SK-N-SH (cell line): ENCODE results near the gene MEIS2. TPM values are rescaled to one million over a fixed set of nuclear protein-coding genes. Genes with fewer than 3 reads are reported as not detected.

ENCODE experiments used
- CTCF ChIA-PET: fragments of 300-600, 350-600 bp; formaldehyde crosslinking; extraction: SDS; loops from one replicate; lab custom pipeline; 2021; lab: Yijun Ruan, JAX
- POLR2A ChIA-PET: fragments of 350-600 bp; sonication (Branson Sonifier 250); formaldehyde crosslinking; extraction: SDS; loops from one replicate; lab custom pipeline; 2020; ENCODE audit warnings: antibody characterized with exemption, inconsistent platforms; lab: Yijun Ruan, JAX
- DNase-seq: peaks from one replicate; pipeline ENCODE4 v3.0.0; 2012
- H2AFZ ChIP-seq: fragments of 200-600 bp; sonication (generic); 2 replicates; pipeline ENCODE4 v1.8.1; 2016; ENCODE audit warnings: antibody characterized with exemption, mild to moderate bottlenecking, low read depth
- H3F3A ChIP-seq: fragments of 200-600 bp; sonication (generic); replicated peaks from 2 replicates; pipeline ENCODE3; 2016; ENCODE audit warnings: antibody characterized with exemption, mild to moderate bottlenecking; ENCODE audit not compliant: insufficient read depth
- H3K27ac ChIP-seq, 2 experiments: fragments of 200-500 bp in 1 of 2; fragments of 200-600 bp in 1 of 2; sonication (Bioruptor generic) in 1 of 2; sonication (generic), shearing (Covaris generic) in 1 of 2; 2 replicates each; pipeline versions ENCODE4 v1.5.1 to v1.6.1; 2014 to 2016; ENCODE audit warnings: low read depth in 2 of 2, inconsistent platforms in 1 of 2, low read length in 1 of 2, mild to moderate bottlenecking in 1 of 2, mixed read lengths in 1 of 2
- H3K27me3 ChIP-seq: fragments of 200-600 bp; sonication (generic), shearing (Covaris generic); 2 replicates; pipeline ENCODE4 v1.6.1; 2016; ENCODE audit warnings: mixed run types; ENCODE audit not compliant: insufficient read depth
- H3K36me3 ChIP-seq, 2 experiments: fragments of 200-500 bp in 1 of 2; fragments of 200-600 bp in 1 of 2; sonication (Bioruptor generic) in 1 of 2; sonication (generic) in 1 of 2; replicated peaks in 1 of 2; 2 replicates each; pipeline versions ENCODE3 to v1.5.1; 2014 to 2016; ENCODE audit warnings: low read length in 1 of 2, mild to moderate bottlenecking in 1 of 2; ENCODE audit not compliant: insufficient read depth in 2 of 2, control insufficient read depth in 1 of 2
- H3K4me1 ChIP-seq, 2 experiments: fragments of 200-500 bp in 1 of 2; fragments of 200-600 bp in 1 of 2; sonication (Bioruptor generic) in 1 of 2; sonication (generic), shearing (Covaris generic) in 1 of 2; 2 replicates each; pipeline versions ENCODE4 v1.5.1 to v1.6.1; 2014 to 2016; ENCODE audit warnings: low read depth in 1 of 2, low read length in 1 of 2, mixed run types in 1 of 2; ENCODE audit not compliant: insufficient read depth in 2 of 2, control insufficient read depth in 1 of 2
- H3K4me2 ChIP-seq: fragments of 200-600 bp; sonication (generic), shearing (Covaris generic); 2 replicates; pipeline ENCODE4 v1.6.1; 2017; ENCODE audit warnings: mixed run types
- H3K4me3 ChIP-seq, 2 experiments: fragments of 200-500 bp in 1 of 2; fragments of 200-600 bp in 1 of 2; sonication (Bioruptor generic) in 1 of 2; sonication (generic), shearing (Covaris generic) in 1 of 2; 2 replicates each; pipeline versions ENCODE4 v1.5.1 to v1.8.1; 2014 to 2016; ENCODE audit warnings: low read depth in 2 of 2, inconsistent platforms in 1 of 2, low read length in 1 of 2, mild to moderate bottlenecking in 1 of 2, mixed read lengths in 1 of 2, moderate library complexity in 1 of 2
- H3K79me2 ChIP-seq: fragments of 200-600 bp; sonication (generic); 2 replicates; pipeline ENCODE4 v1.8.1; 2017; ENCODE audit warnings: mild to moderate bottlenecking; ENCODE audit not compliant: insufficient read depth
- H3K9ac ChIP-seq: fragments of 200-600 bp; sonication (generic); 2 replicates; pipeline ENCODE4 v1.6.1; 2017; ENCODE audit warnings: mixed run types
- H3K9me2 ChIP-seq: fragments of 200-600 bp; sonication (generic); 2 replicates; pipeline ENCODE4 v1.6.1; 2017; ENCODE audit warnings: mixed run types
- H3K9me3 ChIP-seq: fragments of 200-600 bp; sonication (generic); 2 replicates; pipeline ENCODE4 v1.6.1; 2017; ENCODE audit warnings: mixed run types, mild to moderate bottlenecking, moderate library complexity
- H4K20me1 ChIP-seq: fragments of 200-600 bp; sonication (generic); 2 replicates; pipeline ENCODE4 v1.6.1; 2017; ENCODE audit warnings: mild to moderate bottlenecking, mixed run types; ENCODE audit not compliant: insufficient read depth
- CTCF ChIP-seq: fragments of 200-600 bp; sonication (generic); IDR thresholded peaks from 2 replicates; pipeline ENCODE4 v1.6.1; 2017; ENCODE audit warnings: antibody characterized with exemption, mild to moderate bottlenecking, moderate library complexity
- EZH2phosphoT487 ChIP-seq: fragments of 200-600 bp; sonication (generic); IDR thresholded peaks from 2 replicates; pipeline ENCODE4 v1.6.1; 2017; ENCODE audit warnings: low read depth, mixed run types, mild to moderate bottlenecking, antibody characterized with exemption, moderate library complexity, borderline replicate concordance
- FOXJ3 ChIP-seq: sonication (generic); formaldehyde crosslinking; IDR thresholded peaks from 2 replicates; pipeline ENCODE4 v1.5.1; 2020; ENCODE audit warnings: mild to moderate bottlenecking, missing genetic modification reagents
- GATA2 ChIP-seq: sonication (generic); formaldehyde crosslinking; IDR thresholded peaks from 2 replicates; pipeline ENCODE4 v1.5.0; 2020; ENCODE audit warnings: mild to moderate bottlenecking, missing genetic modification reagents
- MXI1 ChIP-seq: IDR thresholded peaks from 2 replicates; pipeline ENCODE4 v1.6.1; 2012; ENCODE audit warnings: mild to moderate bottlenecking, low read depth, low read length, improper control_type of control experiment
- NFIC ChIP-seq: IDR thresholded peaks from 2 replicates; pipeline ENCODE4 v1.4.0; 2012; ENCODE audit warnings: borderline replicate concordance
- NRF1 ChIP-seq: IDR thresholded peaks from 2 replicates; pipeline ENCODE4 v1.6.1; 2012; ENCODE audit warnings: low read depth, mild to moderate bottlenecking, low read length
- PBX3 ChIP-seq: IDR thresholded peaks from 2 replicates; pipeline ENCODE4; 2012
- RCOR1 ChIP-seq: fragments of 150-350 bp; IDR thresholded peaks from 2 replicates; pipeline ENCODE4 v1.6.1; 2017; ENCODE audit warnings: antibody characterized with exemption, low read length
- RFX5 ChIP-seq: IDR thresholded peaks from 2 replicates; pipeline ENCODE4 v1.6.1; 2012; ENCODE audit warnings: mild to moderate bottlenecking, improper control_type of control experiment, low read length
- SIN3A ChIP-seq: IDR thresholded peaks from 2 replicates; pipeline ENCODE4 v1.6.1; 2012; ENCODE audit warnings: low read depth, mild to moderate bottlenecking, low read length, moderate library complexity, borderline replicate concordance
- TAF1 ChIP-seq: IDR thresholded peaks from 2 replicates; pipeline ENCODE4 v1.6.1; 2012; ENCODE audit warnings: low read depth, mild to moderate bottlenecking, low read length, moderate library complexity, borderline replicate concordance
- TCF12 ChIP-seq: IDR thresholded peaks from 2 replicates; pipeline ENCODE4 v1.4.0; 2012
- WGBS: methylation state at CpG from one replicate; pipeline ENCODE4 v1.1.6; 2017; ENCODE audit warnings: low lambda C conversion rate; 5-methylcytosine and 5-hydroxymethylcytosine counted together
- polyA plus RNA-seq, 3 experiments: library from polyadenylated mRNA; depleted of rRNA; stranded (reverse); fragments of >200 nt; gene quantifications; 2 replicates each; pipeline ENCODE4 v1.2.3, GENCODE V29; 2012
- TF ChIP-seq, protein P1 (sequence below): fragments of 150-350 bp; IDR thresholded peaks from 2 replicates; pipeline ENCODE4 v1.6.1; 2017; ENCODE audit warnings: antibody characterized with exemption, low read length, low read depth, borderline replicate concordance
- TF ChIP-seq, protein P2 (sequence below): IDR thresholded peaks from 2 replicates; pipeline ENCODE4 v1.4.0; 2012; ENCODE audit warnings: low read depth, borderline replicate concordance

MEIS2 gene
- polyA plus RNA-seq, 1 of the 3 experiments (the other 2 are of a cell fraction) = 146 TPM

GRCh38 chr15:37080261-37080921 lies 20.0 kb downstream of the MEIS2 start:
- peaks cover 40% of the 10 kb centered on the region; the same call in 1 of the 2 replicates for H4K20me1 ChIP-seq
- 20% methylated on average over 5 of the region's 5 CpGs for whole genome bisulfite sequencing
- peak overlapping the region; percentile 13; the same call in 1 of the 2 replicates for H3K9ac ChIP-seq
- no peaks in the 10 kb centered on the region for H3K9me3 ChIP-seq
- peak overlapping the region; percentile 63 for H3K4me2 ChIP-seq
- peaks cover 84 to 100% of the 10 kb centered on the region in 2 experiments for H3K36me3 ChIP-seq
- H3K9me2 ChIP-seq = no peaks in the 10 kb centered on the region
- no peak overlapping the region for H2AFZ ChIP-seq
- H3F3A ChIP-seq = peaks cover 17% of the 10 kb centered on the region
- peaks cover 98% of the 10 kb centered on the region for H3K79me2 ChIP-seq
- no peak for DNase-seq
- H3K4me1 ChIP-seq = peaks cover 32 to 86% of the 10 kb centered on the region in 2 experiments; a peak in 3 of 4 replicates
- peak overlapping the region; percentile 68 to 83 for H3K27ac ChIP-seq
- CTCF ChIA-PET = interaction anchor here (0.9 to 1.6 kb wide), 4 partner anchors 9 to 800 kb away, joined by 3 to 7 read pairs (median 4); no protein-coding TSS in a partner anchor
- no peaks in the 10 kb centered on the region for H3K27me3 ChIP-seq
- TF ChIP-seq, protein P1, sequence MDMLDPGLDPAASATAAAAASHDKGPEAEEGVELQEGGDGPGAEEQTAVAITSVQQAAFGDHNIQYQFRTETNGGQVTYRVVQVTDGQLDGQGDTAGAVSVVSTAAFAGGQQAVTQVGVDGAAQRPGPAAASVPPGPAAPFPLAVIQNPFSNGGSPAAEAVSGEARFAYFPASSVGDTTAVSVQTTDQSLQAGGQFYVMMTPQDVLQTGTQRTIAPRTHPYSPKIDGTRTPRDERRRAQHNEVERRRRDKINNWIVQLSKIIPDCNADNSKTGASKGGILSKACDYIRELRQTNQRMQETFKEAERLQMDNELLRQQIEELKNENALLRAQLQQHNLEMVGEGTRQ = no peak
- TF ChIP-seq RCOR1 (no peak), CTCF (no peak), MXI1 (peak; percentile 5; the same call in 1 of the 2 replicates), EZH2phosphoT487 (no peak), FOXJ3 (CRISPR knock-in tag) (no peak)
- peak overlapping the region; percentile 10 to 12; a peak in 2 of 4 replicates for H3K4me3 ChIP-seq
- POLR2A ChIA-PET = no interaction called here

- Histone ChIP-seq H3K27me3 (no peaks in the 10 kb centered on the region), H3K9ac (no peak overlapping the region), H3K79me2 (peaks cover 98% of the 10 kb centered on the region), H3K9me2 (no peaks in the 10 kb centered on the region), H2AFZ (no peak overlapping the region), H4K20me1 (peaks cover 40% of the 10 kb centered on the region; the same call in 1 of the 2 replicates), H3K9me3 (no peaks in the 10 kb centered on the region)
- POLR2A ChIA-PET = interaction anchor here (1.3 kb wide), 2 partner anchors 16 to 17 kb away, joined by 4 read pairs; no protein-coding TSS in a partner anchor
- DNase-seq = no peak
- TF ChIP-seq, protein P2, sequence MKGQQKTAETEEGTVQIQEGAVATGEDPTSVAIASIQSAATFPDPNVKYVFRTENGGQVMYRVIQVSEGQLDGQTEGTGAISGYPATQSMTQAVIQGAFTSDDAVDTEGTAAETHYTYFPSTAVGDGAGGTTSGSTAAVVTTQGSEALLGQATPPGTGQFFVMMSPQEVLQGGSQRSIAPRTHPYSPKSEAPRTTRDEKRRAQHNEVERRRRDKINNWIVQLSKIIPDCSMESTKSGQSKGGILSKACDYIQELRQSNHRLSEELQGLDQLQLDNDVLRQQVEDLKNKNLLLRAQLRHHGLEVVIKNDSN = no peak
- TF ChIP-seq CTCF (no peak), TCF12 (no peak), NFIC (peak; percentile 45; the same call in 1 of the 2 replicates), SIN3A (no peak), RFX5 (peak; percentile 97), MXI1 (peak; percentile 43; the same call in 1 of the 2 replicates), TAF1 (no peak), GATA2 (CRISPR knock-in tag) (no peak), PBX3 (peak; percentile 29; the same call in 1 of the 2 replicates), RCOR1 (no peak), FOXJ3 (CRISPR knock-in tag) (no peak), NRF1 (no peak), EZH2phosphoT487 (no peak)
- TF ChIP-seq, protein P1 = no peak
- TF ChIP-seq, all 33 proteins: peak for 4
- WGBS = 41% methylated on average over 6 of the region's 6 CpGs
- H3K27ac ChIP-seq = peak overlapping the region; percentile 68 to 83
- CTCF ChIA-PET = interaction anchor here (0.9 to 1.6 kb wide), 5 partner anchors 9 to 196 kb away, joined by 3 to 7 read pairs (median 3); no protein-coding TSS in a partner anchor
- peaks cover 86 to 100% of the 10 kb centered on the region in 2 experiments for H3K36me3 ChIP-seq
- peaks cover 32 to 80% of the 10 kb centered on the region in 2 experiments; a peak in 3 of 4 replicates for H3K4me1 ChIP-seq
- H3K4me3 ChIP-seq = peak overlapping the region; percentile 10 to 12; a peak in 1 of 4 replicates
- H3F3A ChIP-seq = peaks cover 21% of the 10 kb centered on the region
- peak overlapping the region; percentile 63 for H3K4me2 ChIP-seq
Measured at GRCh38 chr15:37079726-37080125, 20.6 kb downstream of the MEIS2 start.
